Neuron (in vitro differentiated cells): ENCODE measurements around the gene NR2F2.

Experiments
- H2AFZ ChIP-seq: one replicate; pipeline ENCODE4 v1.6.1; 2013; ENCODE audit warnings: low read depth, mild to moderate bottlenecking, inconsistent platforms, low read length, moderate library complexity
- H3K27me3 ChIP-seq: one replicate; pipeline ENCODE4 v1.6.1; 2013; ENCODE audit warnings: low read length; ENCODE audit not compliant: insufficient read depth
- H3K36me3 ChIP-seq: one replicate; pipeline ENCODE4 v1.6.1; 2013; ENCODE audit warnings: low read length; ENCODE audit not compliant: insufficient read depth
- H3K4me1 ChIP-seq: one replicate; pipeline ENCODE4 v1.6.1; 2013; ENCODE audit warnings: low read length; ENCODE audit not compliant: insufficient read depth
- H3K4me3 ChIP-seq: 2 replicates; pipeline ENCODE4 v1.5.1; 2013; ENCODE audit warnings: mild to moderate bottlenecking, low read length, moderate library complexity
- H3K9me3 ChIP-seq: one replicate; pipeline ENCODE4 v1.6.1; 2013; ENCODE audit warnings: low read length

The NR2F2 gene

GRCh38 chr15:96353416-96353929, 23.0 kb downstream of the NR2F2 start:
- no peaks in the 10 kb centered on the region for H3K27me3 ChIP-seq
- H3K4me1 ChIP-seq, result peaks cover 52% of the 10 kb centered on the region
- H3K36me3 ChIP-seq, result peaks cover 29% of the 10 kb centered on the region
- no peak overlapping the region for H2AFZ ChIP-seq
- no peak overlapping the region for H3K4me3 ChIP-seq
- H3K9me3 ChIP-seq, result no peaks in the 10 kb centered on the region

GRCh38 chr15:96353930-96354730, 23.6 kb downstream of the NR2F2 start:
- no peaks in the 10 kb centered on the region for H3K27me3 ChIP-seq
- H3K4me1 ChIP-seq, result peaks cover 51% of the 10 kb centered on the region
- no peak overlapping the region for H2AFZ ChIP-seq
- H3K36me3 ChIP-seq, result peaks cover 29% of the 10 kb centered on the region
- H3K9me3 ChIP-seq, result no peaks in the 10 kb centered on the region
- peak overlapping the region; percentile 17 for H3K4me3 ChIP-seq

DNA sequence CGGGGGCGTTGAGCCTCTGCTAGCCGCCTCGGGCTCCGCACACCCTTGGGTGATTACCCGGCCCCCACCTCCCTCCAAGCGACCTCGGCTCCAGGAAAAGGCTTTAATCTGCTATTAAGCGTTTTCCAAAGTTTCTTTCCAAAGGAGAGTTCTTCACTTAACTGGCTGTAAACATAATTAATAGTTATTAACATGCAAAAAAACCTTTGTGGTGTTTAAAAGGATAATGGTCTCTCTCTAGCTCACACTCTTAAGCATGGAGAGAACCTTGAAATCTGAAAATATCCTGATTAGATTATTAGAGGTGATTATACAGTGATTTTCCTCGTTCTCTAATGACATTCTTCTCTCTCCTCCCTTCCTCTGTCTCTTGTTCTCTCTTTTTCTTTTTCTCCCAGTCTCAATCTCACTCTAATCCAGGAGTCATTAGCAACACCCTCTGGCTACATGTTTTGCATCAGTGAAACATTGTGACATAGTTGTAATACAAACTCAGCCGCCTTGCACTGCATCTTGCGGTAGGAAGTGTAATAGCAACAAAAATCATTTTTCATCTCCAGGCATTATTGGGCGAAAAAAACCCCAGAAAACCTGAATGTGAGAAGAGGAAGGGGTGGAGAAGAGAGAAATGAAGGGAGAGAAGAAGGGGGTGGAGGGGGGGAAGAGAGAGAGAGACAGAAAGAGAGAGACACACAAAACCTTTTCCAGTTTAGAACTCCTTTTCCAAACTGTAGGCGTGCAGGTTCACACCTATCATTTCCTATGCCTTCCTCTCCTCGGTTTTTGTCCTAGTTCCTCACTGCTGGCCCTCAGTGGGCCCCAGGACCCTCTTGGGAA, 24.4 kb downstream of the NR2F2 start:
- Histone ChIP-seq H3K9me3 (no peaks in the 10 kb centered on the region), H3K4me3 (no peak overlapping the region), H3K27me3 (no peaks in the 10 kb centered on the region), H3K36me3 (peaks cover 29% of the 10 kb centered on the region), H2AFZ (no peak overlapping the region), H3K4me1 (peaks cover 51% of the 10 kb centered on the region)

DNA sequence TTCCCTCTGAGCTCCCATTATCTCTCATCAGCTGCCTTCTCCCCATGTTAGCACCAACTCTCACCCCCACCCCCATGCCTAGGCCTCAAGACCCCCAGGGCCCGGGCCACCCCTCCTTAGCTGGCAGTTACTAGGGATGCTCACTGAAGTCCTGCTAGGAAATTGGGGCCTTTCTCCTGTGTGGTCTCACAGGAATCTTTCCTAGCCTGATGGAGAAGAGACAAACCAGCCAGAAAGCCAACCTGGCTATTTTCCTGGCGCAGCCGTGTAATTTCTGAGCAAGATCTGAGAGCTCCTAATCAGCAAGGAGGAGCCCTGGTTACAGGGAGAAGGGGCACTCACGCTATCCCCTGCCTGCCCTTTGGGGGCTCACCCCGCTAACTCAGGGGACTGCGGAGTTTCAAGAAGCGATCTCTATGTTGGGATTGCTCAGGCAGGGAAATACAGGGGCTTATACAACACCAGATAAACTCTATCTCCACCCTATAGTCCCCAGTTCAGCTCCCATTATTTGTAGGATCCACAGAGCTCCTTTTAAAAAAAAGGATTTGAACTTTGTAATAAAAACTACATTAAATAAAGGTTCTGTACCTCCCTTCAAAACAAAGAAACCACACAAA, 25.2 kb downstream of the NR2F2 start:
- Histone ChIP-seq H3K4me1 (peaks cover 47% of the 10 kb centered on the region), H2AFZ (no peak overlapping the region), H3K4me3 (no peak overlapping the region), H3K36me3 (peaks cover 25% of the 10 kb centered on the region), H3K9me3 (no peaks in the 10 kb centered on the region), H3K27me3 (no peaks in the 10 kb centered on the region)

DNA sequence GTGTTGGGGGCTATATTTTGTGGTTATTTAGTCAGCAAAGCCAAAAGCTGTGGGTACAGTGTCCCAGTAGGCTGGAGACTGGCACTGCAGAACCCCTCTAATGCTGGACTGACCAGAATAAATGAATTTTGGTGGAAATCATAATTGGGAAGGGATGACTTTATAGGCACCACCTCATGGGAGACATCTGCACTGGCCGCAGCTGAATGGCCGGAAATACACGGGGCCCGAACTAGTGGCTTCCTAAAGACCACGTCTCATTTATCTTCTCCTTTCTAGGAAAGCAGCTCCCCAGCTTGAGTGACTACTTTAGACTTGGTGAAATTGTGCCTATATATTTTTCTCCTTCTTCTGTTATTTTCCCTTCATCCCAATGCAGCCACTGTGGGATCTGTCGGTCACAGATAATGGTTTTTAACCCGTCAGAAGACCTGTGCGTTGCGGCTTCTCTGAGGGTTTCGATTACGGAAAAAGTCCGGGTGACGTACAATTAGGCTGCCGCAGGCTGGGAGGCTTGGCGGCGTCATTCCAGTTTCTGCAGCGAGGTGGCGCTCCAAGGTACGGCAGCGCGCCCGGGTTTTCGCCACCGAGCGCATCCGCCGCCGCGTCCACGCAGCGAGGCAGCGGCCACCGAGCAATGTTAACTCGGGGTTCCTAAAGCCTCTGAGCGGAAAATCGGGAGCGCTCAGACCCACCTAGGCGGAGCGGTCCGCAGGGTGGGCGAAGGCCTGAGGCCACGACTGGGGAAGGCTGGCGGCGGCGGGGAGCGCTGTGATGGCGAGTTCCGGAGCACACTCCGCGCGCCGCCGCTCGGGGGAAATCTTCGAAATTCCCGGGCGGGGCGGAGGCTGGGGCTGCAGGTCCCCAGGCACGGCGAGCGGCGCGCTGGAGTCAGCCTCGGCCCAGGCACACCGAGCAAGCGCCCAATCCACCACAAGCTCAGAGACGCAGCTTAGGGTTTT, 26.3 kb downstream of the NR2F2 start:
- H3K4me3 ChIP-seq, result peak overlapping the region; percentile 72
- H3K9me3 ChIP-seq, result no peaks in the 10 kb centered on the region
- peak overlapping the region; percentile 72 for H2AFZ ChIP-seq
- peaks cover 58% of the 10 kb centered on the region for H3K4me1 ChIP-seq
- H3K27me3 ChIP-seq, result no peaks in the 10 kb centered on the region
- H3K36me3 ChIP-seq, result peaks cover 15% of the 10 kb centered on the region

- peaks cover 1% of the 10 kb centered on the region for H3K36me3 ChIP-seq
- no peak overlapping the region for H2AFZ ChIP-seq
- no peaks in the 10 kb centered on the region for H3K27me3 ChIP-seq
- peaks cover 70% of the 10 kb centered on the region for H3K4me1 ChIP-seq
- H3K4me3 ChIP-seq, result peak overlapping the region; percentile 72
- H3K9me3 ChIP-seq, result no peaks in the 10 kb centered on the region
These were observed 27.7 kb downstream of the NR2F2 start for GRCh38 chr15:96358001-96358801.

DNA sequence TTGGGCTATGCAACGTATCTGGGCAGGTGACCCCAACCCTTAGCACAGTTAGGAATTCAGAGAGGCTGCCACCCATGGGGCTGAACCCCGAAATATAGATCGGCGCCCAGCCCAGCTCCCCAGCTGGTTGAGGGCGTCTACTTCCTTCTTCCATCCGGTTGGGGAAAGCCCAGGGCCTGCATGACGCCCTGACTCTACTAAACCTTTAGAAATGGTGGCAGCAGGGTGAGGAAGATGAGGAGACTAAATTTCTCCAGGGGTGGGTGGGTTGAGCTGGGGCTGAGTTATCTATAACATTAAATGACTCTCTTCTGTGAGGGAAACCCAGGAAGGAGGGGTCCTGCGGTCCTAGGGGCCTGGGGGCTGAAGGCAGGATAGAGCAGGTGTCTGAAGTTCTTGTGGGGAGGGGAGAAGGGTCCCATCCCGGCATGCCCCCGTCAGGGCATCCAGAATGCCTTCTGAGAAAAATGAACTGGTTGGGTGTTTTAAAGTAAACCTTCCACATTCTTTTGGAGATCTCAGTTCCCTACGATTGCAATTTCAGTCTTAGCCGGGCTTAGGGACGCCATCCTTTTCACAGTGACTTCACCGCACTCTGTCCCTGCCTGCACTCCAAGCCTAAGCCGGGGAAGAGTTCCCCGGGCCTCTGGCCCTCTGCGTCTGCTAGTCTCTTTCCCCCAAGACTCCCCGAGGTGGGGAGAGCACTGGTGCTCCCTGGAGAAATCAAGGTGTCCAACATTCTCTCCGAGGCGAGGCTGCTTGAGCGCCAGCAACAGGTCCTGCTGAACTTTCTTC, 28.5 kb downstream of the NR2F2 start:
- H3K36me3 ChIP-seq, result no peaks in the 10 kb centered on the region
- no peaks in the 10 kb centered on the region for H3K9me3 ChIP-seq
- no peak overlapping the region for H2AFZ ChIP-seq
- no peaks in the 10 kb centered on the region for H3K27me3 ChIP-seq
- peaks cover 78% of the 10 kb centered on the region for H3K4me1 ChIP-seq
- peak overlapping the region; percentile 63 for H3K4me3 ChIP-seq

DNA sequence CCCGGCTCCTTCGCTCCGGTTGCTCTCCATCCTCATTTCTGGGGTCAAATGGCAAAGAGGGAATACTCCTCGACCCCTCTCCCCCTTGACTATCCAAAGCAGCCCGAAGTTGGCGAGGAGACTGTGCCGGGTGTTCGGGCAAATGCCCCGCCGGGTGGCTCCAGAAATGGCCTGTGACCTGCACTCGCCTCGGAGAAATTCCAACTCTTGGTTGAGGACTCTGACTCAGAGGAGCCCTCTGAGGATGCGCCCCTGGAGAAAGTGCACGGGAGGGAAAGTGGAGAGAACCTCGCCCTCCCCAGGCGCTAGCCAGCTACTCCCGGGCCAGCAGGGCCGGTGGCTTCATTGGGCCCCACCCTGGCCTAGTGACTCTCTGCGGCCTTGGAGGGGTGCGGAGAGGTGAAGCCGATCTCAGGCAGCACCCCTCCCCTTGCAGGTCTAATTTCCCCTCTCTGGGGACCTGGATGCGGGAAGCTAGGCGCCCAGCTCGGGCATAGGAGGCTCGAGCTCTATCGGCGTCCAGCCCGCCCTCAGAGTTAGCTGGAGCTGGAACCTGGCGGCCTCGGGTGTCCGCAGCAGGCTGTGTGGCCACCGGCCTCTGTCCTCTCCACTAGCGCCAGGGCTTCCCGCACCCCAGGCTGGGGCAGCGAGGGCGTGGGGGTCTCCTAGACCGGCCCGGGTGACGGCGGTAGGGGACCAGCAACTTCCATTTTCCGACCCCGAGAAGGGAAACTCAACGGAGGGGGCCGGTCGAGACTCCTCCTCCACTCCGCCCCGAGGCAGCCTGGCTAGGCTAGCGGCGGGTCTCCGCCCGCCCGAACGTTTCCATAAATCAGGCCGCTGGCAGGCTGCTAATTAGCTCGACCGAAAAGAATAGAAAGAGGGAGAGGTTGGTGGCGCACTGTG, 29.4 kb downstream of the NR2F2 start:
- H3K36me3 ChIP-seq, result no peaks in the 10 kb centered on the region
- H2AFZ ChIP-seq, result no peak overlapping the region
- H3K4me1 ChIP-seq, result peaks cover 82% of the 10 kb centered on the region
- no peaks in the 10 kb centered on the region for H3K27me3 ChIP-seq
- H3K9me3 ChIP-seq, result no peaks in the 10 kb centered on the region
- H3K4me3 ChIP-seq, result peak overlapping the region; percentile 63

DNA sequence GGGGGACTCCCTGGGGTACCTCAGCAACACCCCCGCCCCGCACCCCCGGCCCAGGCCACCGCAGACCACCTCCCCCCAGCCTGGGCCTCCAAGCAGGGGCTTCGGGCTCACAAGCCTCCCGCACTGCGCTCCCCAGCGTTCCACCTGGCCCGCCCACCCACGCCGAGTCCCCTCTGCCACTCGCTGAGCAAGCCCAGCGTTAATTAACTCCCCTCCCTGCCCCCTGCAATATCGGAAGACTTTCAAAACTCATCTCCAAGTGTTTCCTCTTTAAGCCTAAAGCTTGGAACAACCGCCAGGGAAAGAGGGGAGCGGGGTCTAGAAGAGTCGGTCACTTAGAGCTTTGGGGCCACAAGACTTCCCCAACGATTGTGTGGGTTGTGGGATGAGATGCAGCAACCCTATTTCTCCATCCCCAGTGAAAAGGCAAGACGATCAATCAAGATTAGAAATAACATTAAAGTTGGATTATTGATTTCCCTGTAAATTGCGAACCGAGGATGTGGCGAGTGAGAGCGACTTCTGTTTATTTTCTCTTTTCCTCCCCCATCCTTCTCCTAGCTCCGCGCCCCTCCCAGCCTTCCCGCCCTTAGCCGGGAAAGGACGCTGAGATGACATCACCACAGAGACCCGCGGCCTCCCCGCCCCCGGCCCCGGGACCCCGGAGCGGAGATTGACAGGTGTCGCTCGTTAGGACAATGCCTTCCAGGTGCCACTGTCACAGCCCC, 30.2 kb downstream of the NR2F2 start:
- H3K4me1 ChIP-seq, result peaks cover 73% of the 10 kb centered on the region
- H3K27me3 ChIP-seq, result no peaks in the 10 kb centered on the region
- H3K4me3 ChIP-seq, result peak overlapping the region; percentile 63

More for the DNA sequence above, 30.2 kb downstream of the NR2F2 start:
- H3K9me3 ChIP-seq, result no peaks in the 10 kb centered on the region
- peak overlapping the region; percentile 33 for H2AFZ ChIP-seq
- H3K36me3 ChIP-seq, result no peaks in the 10 kb centered on the region
